IPS DF 19.7 (cell line): ENCODE measurements around the gene SLC52A1.
"Not testable (repeated sequence)": the region's sequence is repeated elsewhere in the genome, so short reads cannot be mapped to it uniquely, and the experiment has no call there.

Experiments used
- DNase-seq: peaks from one replicate; pipeline ENCODE4 v3.0.0-alpha.2; 2013; ENCODE audit warnings: low read depth, low spot score

SLC52A1 gene

DNA sequence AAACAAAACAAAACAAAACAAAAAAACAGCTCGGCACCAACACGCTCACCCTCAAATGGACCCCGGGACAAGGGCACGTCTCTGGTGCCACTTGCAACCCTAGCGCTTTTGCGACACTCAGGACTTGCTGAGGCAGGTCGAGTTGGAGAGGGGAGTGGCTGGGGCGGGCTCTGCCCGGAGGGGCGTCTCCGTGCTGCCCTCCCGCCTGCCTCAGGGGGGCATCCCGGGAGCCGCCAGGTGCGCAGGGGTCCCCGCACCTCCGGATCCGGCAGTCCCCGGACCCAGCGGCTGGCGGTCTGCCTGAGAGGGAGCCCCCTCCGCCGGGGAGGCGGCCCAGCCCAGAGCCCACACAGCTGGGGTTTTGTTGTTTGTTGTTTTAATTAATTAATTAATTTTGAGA lies at the start of gene SLC52A1:
TSS of gene SLC52A1 (minus strand) at position 112 of the 400 bp plus-strand sequence. CDS start 820 bp downstream, outside the sequence.
- DNase-seq, result no peak

DNA sequence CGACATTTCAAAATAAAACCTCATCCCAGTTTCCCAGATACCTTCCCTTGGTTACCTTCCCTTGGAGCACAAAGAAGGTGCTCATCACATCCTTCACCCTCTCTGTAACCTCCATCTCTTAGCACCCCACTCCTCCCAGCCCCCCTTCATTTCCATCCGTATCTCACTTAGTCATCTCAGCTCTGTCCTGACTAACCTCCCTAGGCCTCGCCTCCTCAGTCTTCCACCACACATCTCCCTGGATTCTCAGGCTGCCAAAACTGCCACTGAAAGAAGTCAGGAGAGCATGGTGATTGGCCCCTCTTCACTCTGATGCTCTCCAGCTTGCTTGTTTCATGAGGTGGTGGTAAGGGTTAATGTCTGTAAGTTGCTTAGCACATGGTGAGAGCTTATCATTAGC lies 45.4 kb upstream of the SLC52A1 start:
- no peak for DNase-seq

DNA sequence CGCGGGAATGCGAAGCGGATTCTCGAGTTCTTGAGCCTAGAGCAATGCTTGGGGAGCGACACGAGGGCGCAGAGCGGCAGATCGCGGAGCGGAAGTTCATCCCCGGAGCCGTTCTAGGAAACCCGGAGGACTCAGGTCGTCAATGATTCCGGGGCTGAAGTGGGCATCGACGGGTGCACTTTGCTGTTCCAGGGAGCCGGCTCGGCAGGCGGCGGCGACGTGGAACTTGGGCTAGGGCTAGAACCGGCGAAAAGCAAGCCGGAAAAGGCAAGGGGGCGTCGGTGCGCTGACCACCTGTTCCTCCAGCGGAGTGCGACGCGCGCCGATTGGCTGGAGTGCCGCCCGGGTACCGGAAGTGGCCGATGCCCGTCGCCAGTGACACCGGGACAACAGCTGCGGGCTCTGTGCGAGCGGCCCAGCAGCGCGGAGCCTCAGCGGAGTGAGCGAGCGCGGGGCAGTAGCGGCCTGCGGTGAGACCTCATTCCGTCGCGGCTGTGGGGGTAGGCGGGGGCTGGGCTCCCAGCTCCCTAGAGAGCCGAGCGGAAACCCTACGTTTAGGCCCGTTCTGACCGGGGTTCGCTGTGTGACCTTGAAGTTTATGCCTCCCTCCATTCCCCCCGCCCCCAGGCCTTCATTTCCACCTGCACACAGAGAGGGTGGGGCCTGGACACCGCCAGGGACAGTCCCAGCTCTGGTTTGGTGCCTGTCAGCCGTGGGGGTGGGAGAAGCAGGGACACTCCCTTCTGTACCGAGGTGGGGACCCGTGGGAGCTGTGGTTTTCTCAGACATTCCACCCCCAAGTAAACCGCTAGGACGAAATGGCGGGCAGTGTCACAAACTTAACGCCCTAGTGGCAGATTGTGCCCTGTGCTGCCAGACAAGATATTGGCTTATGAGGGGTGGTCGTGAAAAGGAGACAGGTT lies 43.1 kb upstream of the SLC52A1 start, which contains the start of gene ZFP3:
TSS of gene ZFP3 (plus strand) at position 362 of the 923 bp plus-strand sequence. CDS start 13,038 bp downstream, outside the sequence.
- DNase-seq, result no peak

DNA sequence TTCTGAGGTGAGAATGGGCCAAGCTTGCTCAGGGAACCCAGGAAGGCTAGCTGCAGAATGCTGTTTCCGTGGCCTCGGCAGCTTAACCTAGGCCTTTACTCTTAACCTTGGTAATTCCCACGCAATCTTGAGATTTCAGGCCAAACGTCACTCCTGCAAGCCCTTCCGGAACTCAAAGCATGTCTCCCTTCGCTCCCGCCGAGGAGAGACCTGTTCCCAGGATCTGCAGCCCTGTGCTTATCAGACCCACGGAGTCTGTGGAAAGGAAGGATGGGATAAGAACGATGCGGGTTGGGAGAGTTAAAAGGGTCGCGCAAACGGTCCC lies 42.5 kb upstream of the SLC52A1 start:
- no peak for DNase-seq

DNA sequence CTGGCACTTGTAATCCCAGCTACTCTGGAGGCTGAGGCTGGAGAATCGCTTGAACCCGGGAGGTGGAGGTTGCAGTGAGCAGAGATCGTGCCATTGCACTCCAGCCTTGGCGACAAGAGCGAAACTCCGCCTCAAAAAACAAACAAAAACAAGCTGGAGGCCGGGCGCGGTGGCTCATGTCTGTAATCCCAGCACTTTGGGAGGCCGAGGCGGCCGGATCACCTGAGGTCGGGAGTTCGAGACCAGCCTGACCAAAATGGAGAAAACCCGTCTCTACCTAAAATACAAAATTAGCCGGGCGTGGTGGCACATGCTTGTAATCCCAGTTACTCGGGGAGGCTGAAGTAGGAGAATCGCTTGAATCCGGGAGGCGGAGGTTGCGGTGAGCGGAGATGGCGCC lies 42.0 kb upstream of the SLC52A1 start:
- DNase-seq, result not testable (repeated sequence)

DNA sequence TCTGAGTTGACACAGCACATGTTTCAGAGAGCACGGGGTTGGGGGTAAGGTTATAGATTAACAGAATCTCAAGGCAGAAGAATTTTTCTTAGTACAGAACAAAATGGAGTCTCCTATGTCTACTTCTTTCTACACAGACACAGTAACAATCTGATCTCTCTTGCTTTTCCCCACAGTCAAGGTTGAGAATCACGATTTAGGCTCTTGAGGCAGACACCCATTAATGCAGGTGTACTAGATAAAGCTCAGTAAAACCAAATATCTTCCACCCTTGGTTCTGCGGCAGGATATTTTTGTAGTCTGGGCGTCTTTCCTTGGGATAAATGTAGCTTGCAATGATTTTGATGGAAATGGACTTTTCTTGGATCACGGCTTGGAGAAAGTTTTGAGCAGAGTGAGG lies 40.2 kb upstream of the SLC52A1 start:
- not testable (repeated sequence) for DNase-seq

DNA sequence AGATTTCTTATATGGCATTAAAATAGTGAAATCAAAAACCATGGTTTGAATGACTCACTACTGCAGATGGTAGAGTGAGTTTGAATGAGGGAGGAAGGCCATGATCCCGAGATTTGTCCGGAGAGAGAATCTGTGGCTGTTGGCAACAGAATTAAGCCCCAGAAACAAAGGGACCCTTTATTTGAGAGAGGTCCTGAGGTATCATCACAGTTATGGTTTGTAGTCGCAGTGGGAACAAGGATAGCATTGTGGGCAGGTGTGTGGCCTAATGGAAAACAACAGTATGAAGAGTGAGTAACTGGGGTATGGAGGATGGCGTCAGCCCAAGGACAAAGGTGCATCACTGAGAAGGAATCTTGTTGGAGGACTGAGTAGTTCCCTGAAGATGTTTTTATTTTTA lies 34.5 kb upstream of the SLC52A1 start:
- no peak for DNase-seq

DNA sequence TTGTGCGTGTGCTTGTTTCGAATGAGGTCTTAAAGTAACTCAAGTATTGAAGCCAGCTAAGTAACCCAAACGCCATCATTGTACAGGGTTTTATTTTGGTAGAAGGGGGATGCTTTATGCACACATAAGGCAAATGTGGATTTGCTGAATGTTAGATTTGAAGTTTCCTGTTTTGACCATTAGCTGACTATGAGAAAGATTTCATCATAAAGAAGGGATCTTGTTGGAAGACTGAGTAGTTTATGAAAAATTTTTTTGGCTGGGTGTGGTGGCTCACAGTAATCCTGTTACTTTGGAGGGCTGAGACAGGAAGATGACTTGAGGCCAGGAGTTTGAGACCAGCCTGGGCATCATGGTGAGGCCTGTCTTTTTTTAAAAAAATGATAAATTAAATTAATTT lies 33.0 kb upstream of the SLC52A1 start:
- DNase-seq, result no peak

DNA sequence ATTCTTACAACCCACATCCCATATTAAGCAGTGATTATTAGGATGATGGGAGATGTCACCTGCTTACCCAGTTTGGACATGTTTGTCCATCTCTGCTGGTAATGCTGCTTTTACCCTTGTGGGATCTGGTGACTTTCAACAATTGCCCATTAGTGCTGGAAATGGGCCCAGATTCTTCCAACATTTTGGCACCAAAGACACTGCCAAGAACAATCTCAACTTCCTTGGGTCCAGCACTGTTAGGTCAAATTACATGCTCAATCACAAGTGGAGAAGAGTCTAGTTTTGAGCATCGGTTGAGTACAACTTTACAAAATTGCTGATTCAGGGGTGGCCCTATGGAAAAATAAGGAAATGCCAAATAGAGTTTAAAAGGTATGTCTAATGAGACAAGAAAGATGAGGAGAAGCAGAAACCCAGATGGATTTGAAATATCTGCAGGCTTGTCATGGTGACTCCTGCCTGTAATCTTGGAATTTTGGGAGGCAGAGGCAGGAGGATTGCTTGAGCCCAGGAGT lies 30.1 kb upstream of the SLC52A1 start:
- DNase-seq, result no peak

DNA sequence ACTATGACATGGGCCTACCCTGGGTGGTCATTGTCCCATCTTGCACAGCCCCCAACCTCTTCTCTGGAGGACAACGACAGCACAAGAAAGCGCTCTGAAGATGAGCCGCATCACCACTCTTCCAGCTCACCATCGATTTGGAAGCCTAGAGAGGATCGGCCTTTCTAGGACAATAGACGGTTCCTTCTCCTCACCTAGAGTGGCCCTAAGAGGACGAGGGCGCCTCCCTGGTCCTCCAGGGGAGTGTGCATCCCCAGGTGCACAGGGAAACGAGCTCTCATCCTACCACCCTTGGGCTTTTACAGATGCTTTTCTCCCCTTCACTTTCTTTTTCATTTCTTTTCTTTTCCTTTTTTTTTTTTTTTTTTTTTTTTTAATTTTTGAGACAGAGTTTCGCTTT lies 20.3 kb upstream of the SLC52A1 start:
- no peak for DNase-seq

DNA sequence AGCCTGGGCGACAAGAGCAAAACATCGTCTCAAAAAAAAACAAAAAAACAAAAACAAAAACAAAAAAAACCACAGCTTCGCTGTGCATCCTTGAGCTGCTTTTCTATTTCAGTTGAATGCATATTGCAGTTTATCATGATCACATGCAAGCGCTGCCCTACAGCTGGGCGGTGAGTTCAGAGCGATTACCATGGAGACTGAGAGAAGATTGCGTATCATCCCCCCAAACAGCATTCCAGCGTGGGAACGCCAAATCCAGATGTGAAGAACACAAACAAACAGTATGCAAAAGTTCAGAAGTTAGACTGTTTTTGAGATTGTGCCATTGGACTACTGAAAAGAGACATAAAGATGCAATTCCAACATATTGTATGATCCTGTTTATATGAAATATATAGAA lies 15.1 kb upstream of the SLC52A1 start:
- DNase-seq, result no peak

DNA sequence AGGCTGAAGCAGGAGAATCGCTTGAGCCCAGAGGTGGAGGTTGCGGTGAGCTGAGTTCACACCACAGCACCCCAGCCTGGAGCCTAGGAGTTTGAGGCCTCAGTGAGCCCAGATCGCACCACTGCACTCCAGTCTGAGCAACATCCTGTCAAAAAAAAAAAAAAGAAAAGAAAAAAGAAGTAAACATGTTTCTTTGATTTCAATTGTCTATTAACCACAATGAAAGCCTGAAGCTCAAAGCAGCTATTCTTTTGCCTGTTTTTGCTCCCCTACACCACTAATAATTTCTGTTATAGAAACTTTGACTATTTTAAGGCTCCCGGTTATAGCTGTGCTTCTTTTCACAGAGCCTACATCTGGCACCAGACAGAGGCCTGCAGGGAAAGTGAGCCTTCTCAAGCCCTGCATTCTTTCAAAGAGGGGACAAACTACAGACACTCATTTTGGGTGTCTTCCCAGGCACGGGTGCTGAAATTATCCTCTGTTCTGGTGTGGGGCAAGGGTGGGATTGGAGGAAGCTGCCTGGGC lies 14.2 kb upstream of the SLC52A1 start:
- DNase-seq, result no peak

DNA sequence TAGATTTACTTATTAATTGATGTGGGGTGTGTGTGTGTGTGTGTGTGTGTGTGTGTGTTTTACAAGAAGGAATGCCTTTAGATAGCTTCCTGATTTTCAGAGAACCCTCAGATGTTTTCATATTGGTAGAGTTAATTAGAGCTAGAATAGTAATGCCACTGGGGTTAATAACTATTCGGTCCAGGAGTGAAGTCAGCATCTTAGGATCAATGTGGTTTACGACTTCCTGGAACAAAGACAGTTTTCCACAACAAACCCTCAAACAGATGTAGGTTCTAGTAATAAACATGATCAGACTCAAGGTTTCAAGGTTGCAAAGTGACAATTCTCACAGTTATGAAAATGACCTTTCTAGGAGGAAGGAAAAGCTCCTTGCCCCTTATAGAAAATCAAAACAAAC lies 12.2 kb upstream of the SLC52A1 start:
- no peak for DNase-seq

DNA sequence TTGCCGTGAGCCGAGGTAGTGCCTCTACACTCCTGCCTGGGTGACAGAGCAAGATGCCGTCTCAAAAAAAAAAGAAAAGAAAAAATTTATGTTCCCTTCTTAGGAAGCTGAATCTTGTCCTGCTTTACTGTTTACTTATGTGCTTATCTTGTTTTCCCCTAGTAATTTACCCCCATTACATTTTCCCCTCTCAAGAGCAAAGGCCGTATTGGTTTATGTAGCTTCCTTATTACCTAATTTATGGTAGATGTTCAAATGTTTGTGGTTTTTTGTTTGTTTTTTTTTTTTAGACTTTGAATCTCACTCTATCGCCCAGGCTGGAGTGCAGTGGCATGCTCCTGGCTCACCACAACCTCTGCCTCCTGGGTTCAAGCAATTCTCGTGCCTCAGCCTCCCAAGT lies 10.3 kb upstream of the SLC52A1 start:
- no peak for DNase-seq

DNA sequence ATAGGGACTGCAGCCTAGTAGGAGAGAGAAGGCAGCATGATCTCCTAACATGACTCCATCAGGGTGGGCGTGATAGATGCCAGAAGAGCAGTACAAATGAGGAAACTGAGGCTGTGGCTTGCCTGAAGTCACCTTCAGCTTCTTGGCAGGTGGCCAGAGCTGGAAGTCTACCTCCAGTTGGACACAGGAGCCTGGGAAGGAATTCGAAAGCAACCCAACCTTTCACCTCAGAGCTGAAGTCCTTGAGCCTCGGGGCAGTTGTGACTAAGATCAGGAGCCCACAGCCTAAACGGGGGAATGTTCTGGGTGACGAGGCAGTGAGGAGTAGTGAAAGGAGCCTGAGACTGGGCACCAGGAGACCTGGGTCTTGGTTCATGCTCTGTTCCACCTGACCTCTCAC lies 9.4 kb upstream of the SLC52A1 start:
- DNase-seq, result no peak

DNA sequence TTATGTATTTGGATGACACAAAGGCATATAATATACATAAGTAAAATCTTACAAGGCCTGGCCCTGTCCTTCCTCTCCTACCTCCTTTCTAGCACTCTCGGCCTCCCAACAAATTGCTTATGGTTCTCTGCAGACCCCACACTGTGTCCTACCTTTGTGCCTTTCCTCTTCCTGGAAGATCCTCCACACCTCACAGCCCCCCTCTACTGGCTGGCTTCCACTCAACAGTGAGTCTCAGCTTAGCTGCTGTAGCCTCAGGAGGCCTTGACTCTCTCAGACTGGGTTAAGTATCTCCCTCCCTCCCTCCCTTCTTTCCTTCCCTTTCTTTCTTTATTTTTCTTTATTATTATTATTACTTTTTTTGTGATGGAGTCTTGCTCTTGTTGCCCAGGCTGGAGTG lies 8.3 kb upstream of the SLC52A1 start:
- no peak for DNase-seq

DNA sequence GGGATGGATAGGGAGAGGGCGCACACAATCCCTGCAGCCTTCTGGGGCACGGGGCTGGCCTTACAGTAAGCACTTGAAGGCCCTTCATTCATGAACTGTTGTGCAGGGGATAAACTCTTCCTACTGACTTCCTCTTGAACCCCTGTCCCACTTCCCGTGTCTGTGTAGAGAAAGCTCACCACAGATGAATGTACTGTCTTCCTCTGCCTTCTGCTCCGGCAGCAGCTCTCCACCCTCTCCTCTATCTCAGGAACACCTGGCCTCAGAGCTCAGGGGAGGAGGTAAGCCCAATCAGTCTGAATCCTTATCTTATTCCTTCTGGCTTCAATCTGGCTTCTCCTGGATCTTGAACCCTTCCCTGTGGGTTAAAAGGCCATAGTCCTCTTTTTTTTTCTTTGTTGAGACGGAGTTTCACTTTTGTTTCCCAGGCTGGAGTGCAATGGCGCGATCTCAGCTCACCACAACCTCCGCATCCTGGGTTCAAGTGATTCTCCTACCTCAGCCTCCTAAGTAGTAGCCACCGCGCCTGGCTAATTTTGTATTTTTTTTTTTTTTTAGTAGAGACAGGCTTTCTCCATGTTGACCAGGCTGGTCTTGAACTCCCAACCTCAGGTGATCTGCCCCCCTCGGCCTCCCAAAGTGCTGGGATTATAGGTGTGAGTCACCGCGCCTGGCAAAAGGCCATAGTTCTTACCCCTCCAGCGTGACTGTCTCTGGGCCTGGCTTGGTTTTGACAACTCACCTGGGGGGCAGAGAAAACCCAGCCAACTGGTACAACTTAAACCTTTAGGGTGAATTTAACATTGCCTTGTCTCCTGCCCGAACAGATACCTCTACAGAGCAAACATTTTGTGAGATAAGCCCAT lies 7.2 kb upstream of the SLC52A1 start:
- DNase-seq, result no peak

DNA sequence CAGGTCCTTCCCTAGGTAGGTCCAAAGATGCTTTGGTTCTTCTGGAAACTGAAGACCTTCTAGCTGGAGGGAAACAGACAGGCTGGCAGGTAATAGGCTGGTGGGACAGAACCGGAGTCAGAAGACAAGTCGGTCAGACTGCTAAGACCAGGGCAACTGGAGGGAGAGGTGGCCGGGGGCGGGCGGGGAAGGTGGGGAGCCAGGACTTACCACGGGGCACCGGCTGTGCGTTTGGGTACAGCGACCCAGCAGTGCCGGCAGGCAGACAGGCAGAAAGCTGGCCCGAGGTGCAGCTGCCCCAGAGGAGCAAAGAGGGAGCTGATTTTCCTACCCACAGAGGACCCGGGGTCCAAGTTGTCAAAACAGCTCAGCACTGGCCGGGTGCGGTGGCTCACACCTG lies 575 bp downstream of the SLC52A1 start:
- DNase-seq, result no peak

DNA sequence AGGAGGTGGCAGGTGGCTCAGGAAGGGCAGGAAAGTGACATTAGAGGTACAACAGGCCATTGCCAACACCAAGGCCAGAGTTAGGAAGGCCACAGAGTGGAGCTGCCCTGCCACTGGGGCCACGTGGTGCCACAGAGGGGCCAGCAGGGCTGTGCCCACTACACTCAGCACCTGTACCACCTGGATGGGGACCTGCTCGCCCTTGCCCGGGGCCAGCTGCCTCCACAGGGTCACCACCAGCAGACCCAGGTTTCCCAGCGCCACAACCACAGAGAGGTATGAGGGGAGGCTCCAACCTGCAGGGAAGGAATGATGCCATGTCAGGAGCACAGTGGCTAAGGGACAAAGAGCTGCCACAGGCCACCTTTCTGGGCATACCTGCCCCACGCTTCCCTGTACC lies 1.2 kb downstream of the SLC52A1 start:
- no peak for DNase-seq

DNA sequence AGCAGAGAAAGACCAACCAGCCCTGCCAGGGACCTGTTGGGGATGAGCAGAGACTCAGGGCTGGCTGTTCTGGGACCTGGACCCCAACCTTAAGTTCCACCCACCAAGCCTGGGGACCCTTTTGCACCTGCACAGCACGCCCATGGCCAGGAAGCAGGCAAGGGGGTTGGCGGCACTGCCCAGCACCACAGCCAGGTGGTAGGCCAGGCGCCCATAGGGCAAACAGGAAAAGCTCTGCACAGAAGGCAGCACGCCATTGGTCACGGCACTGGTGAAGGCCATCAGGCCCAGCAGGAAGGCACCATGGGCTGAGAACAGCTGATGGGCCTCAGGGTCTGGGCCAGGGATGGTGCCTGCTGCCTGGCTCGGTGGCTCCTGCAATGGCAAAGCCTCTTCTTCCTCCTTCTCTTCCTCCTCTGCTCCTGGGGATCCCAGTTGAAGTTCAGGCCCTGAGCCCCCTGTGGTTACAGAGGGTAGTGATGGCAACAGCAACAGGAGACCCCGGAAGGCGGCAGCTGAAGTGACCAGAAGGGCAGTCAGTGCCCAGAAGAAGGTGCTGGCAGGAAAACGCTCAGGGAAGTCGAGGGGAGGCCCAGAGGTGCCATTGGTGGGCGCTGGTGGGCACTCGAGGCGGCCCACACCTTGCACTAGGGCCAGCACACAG lies 1.7 kb downstream of the SLC52A1 start:
- DNase-seq, result no peak

DNA sequence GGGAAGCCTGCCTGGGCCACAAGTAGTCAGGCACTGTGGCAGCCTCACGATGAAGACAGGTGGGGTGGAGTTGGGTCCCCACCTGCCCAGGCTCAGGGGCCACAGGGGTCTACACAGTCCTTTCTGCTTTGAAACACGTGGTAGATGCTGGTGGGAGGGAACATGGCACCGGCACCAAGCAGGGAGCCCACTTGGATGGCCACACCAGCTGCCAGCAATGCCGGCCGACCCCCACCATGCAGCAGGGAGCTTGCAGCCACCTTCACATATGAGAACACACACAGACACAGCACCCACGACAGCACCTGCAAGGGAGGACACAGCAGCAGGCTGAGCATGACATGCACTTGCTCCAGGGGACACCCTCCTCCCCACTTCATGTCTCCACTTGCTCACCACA lies 2.4 kb downstream of the SLC52A1 start:
- no peak for DNase-seq
